ENCODE data around the gene NCOA3. TPM values are rescaled to one million over a fixed set of nuclear protein-coding genes. Genes with fewer than 3 reads are reported as not detected.

The NCOA3 gene
- total RNA-seq, 1 donor from 2014 or later, result 17.9 TPM

DNA sequence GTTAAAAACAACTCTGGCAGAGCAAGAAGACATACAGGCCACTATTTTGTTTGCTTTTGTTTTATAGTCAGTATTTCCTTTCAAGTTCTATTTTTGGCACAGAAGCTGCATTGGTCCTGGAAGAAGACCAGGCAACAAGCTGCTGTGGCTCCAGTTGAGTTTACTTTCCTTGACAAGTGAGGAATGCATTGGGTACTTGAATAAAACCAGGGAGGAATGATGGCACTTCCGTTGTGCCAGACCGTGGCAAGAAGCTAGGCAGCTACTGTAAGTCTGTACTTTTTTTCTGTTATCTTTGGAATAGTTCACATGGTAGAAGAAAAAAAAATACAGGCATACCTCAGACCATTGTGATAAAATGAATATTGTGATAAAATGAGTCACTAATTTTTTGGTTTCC, 66.3 kb downstream of the NCOA3 start:
- TF ChIP-seq, protein P1, sequence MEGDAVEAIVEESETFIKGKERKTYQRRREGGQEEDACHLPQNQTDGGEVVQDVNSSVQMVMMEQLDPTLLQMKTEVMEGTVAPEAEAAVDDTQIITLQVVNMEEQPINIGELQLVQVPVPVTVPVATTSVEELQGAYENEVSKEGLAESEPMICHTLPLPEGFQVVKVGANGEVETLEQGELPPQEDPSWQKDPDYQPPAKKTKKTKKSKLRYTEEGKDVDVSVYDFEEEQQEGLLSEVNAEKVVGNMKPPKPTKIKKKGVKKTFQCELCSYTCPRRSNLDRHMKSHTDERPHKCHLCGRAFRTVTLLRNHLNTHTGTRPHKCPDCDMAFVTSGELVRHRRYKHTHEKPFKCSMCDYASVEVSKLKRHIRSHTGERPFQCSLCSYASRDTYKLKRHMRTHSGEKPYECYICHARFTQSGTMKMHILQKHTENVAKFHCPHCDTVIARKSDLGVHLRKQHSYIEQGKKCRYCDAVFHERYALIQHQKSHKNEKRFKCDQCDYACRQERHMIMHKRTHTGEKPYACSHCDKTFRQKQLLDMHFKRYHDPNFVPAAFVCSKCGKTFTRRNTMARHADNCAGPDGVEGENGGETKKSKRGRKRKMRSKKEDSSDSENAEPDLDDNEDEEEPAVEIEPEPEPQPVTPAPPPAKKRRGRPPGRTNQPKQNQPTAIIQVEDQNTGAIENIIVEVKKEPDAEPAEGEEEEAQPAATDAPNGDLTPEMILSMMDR (conservative IDR thresholded peaks at IDR 0.05; ENCODE audit: low read depth, low read length), result no peak
- no peak for DNase-seq (ENCODE audit: low read depth)
- no peak overlapping the region for H3K4me3 ChIP-seq (ENCODE audit: low read depth, low read length)

DNA sequence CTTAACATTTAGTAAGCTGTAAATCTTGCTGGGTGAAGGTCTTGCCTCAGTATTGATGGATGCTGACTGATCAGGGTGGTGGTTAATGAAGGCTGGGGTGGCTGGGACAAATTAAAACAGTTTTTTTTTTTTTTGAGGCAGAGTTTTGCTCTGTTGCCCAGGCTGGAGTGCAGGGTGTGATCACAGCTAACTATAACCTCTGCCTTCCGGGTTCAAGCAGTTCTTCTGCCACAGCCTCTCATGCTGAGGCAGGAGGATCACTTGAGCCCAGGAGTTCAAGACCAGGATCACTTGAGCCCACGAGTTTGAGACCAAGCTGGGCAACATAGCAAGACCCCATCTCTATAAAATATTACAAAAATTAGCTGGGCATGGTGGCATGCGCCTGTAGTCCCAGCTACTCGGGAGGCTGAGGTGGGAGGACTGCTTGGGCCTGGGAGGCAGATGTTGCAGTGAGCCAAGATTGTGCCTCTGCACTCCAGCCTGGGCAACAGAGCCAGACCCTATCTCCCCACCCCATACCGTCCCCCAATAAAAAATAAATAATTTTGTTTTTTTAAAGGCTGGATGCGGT, 67.2 kb downstream of the NCOA3 start:
- TF ChIP-seq, protein P1 (conservative IDR thresholded peaks at IDR 0.05; ENCODE audit: low read depth, low read length), result no peak
- H3K4me3 ChIP-seq (ENCODE audit: low read depth, low read length), result no peak overlapping the region

DNA sequence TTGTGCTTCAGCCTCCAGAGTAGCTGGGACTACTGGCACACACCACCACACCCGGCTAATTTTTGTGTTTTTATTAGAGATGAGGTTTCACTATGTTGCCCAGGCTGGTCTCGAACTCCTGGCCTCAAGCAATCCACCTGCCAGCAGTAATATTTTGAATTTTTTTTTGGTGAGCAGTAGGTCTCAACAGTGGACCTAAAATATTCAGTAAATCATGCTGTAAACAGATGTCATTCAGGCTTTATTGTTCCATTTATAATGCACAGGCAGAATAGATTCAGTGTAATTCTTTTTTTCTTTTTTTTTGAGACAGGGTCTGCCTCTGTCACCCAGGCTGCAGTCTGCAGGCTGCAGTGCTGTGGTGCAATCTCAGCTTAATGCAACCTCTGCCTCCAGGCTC, 69.7 kb downstream of the NCOA3 start:
- TF ChIP-seq, protein P1 (conservative IDR thresholded peaks at IDR 0.05; ENCODE audit: low read depth, low read length), result no peak
- no peak for DNase-seq (ENCODE audit: low read depth)
- H3K4me3 ChIP-seq (ENCODE audit: low read depth, low read length), result no peak overlapping the region

More for the DNA sequence above, 67.2 kb downstream of the NCOA3 start:
- no peak for DNase-seq (ENCODE audit: low read depth)

DNA sequence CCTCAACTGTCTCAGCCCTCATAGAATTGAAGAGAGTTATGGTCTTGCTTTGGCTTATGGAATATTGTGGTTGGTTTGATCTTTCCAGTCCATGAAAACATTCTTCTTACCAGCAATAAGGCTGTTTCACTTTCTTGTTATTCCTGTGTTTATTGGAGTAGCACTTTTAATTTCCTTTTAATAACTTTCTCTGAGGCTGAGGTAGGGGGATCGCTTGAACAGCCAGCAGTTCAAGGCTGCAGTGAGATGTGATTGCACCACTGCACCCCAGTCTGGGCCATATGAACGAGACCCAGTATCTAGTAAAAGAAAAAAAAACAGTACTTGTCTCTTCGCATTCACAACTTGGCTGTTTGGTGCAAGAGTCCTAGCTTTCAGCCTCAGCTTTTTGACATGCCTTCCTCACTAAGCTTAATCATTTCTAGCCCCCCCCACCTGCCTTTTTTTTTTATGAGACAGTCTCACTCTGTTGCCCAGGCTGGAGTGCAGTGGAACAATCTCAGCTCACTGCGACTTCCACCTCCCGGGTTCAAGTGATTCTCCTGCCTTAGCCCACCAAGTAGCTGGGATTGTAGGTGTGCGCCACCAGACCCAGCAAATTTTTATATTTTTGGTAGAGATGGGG, 70.5 kb downstream of the NCOA3 start:
- no peak for DNase-seq (ENCODE audit: low read depth)
- peak overlapping the region; percentile 24 for H3K4me3 ChIP-seq (ENCODE audit: low read depth, low read length)
- TF ChIP-seq, protein P1 (conservative IDR thresholded peaks at IDR 0.05; ENCODE audit: low read depth, low read length), result no peak

DNA sequence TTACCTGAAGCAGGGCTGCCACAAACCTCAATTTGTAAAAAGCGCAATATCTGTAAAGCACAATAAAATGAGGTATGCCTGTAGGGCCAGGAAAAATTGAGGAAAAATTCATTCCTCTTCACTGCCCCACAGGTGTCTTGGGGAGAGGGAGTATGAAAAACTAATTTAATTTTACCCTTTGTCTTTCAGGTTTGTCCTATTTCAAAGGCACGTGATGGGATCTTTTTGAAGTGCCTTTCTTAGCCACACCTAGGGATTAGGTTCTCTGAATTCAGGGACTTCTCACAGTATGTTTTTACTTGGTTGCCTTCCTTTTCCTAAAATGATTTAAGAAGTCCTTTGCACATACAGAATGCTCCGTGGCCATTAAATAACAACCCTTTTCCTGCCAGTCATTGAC, 71.9 kb downstream of the NCOA3 start:
- no peak overlapping the region for H3K4me3 ChIP-seq (ENCODE audit: low read depth, low read length)
- TF ChIP-seq, protein P1 (conservative IDR thresholded peaks at IDR 0.05; ENCODE audit: low read depth, low read length), result no peak
- no peak for DNase-seq (ENCODE audit: low read depth)

- H3K4me3 ChIP-seq (ENCODE audit: low read depth, low read length), result no peak overlapping the region
- DNase-seq (ENCODE audit: low read depth), result no peak
- TF ChIP-seq, protein P1 (conservative IDR thresholded peaks at IDR 0.05; ENCODE audit: low read depth, low read length), result no peak
These were observed 73.1 kb downstream of the NCOA3 start for GRCh38 chr20:47574616-47575364.
